Hematopoietic multipotent progenitor cell (in vitro differentiated cells): Measurements from ENCODE around the gene SETD4. TPM values are rescaled to one million over a fixed set of nuclear protein-coding genes. Genes with fewer than 3 reads are reported as not detected.

Experiments used
- small RNA-seq: library from RNA; depleted of rRNA; stranded (forward); fragments of <200 nt; gene quantifications from one replicate; pipeline ENCODE3, GENCODE V24; 2012
- total RNA-seq: library from RNA; depleted of rRNA; stranded (reverse); fragments of >200 nt; gene quantifications from one replicate; pipeline ENCODE4 v1.2.3, GENCODE V29; 2012

SETD4 gene
- total RNA-seq, 1 donor = 10.5 TPM

Small RNAs within 50 kb of the gene (small RNA-seq; reads per million reads assigned to genes)
- not detected for gene RNU6-992P

Other genes with a start within 250 kb of the SETD4 start
- 85.6 TPM for gene CBR1, start 9.5 kb upstream of the SETD4 start, total RNA-seq
- 11.3 TPM for gene CBR3, start 74.6 kb upstream of the SETD4 start, total RNA-seq
- 10.8 TPM for gene DOP1B, start 96.3 kb upstream of the SETD4 start, total RNA-seq